ENCODE results near the gene CATSPERD. TPM values are rescaled to one million over a fixed set of nuclear protein-coding genes. Genes with fewer than 3 reads are reported as not detected.

Gene CATSPERD
- total RNA-seq, 1 donor from 2014 or later, result not detected

DNA sequence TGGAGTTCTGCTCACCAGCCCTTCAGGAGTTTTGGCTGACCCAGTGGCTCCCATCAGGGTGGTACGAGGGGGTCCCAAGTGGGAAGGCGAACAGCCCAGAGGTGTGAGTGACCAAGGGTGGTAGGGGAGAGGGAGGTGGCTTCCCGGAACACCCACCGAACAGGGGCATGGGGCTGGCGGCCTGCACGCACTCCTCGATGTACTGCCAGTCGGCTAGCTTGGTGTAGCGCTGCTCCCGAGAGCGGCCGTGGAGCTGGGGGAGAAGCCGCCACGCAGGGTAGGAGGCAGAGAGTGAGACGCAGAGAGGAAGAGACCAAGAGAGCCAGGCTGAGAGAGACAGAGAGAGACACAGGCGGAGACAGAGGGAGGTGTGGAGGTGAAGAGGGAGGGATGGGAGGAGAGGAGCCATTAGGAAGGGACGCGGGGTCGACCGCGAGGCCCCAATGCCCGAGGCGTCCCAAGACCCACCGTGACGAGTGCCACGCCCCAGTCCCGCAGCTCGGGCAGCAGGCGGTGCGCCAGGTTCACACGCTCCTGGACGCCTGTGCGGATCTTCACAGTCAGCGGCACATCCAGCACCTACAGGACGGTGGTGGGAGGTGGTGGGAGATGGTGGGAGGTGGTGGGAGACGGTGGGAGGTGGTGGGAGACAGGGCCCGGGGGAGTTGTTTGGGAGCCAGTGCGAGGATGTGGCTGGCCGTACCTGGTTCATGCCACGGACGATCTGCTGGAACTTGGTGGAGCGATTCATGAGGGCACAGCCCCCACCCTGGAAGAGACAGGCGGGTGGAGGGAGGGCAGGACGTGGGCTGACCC is 66.4 kb downstream of the CATSPERD start:
- no peak overlapping the region for H3K27ac Mint-ChIP-seq (ENCODE audit: unreplicated experiment)
- H3K9me3 Mint-ChIP-seq (ENCODE audit: unreplicated experiment), result peaks cover 11% of the 10 kb centered on the region
- no peak overlapping the region for H3K4me3 Mint-ChIP-seq (ENCODE audit: unreplicated experiment)
- no peak for DNase-seq
- no peak for TF ChIP-seq CTCF (IDR thresholded peaks at IDR 0.05; ENCODE audit: partially characterized antibody, unreplicated experiment)
- H3K4me1 Mint-ChIP-seq (ENCODE audit: low read depth, unreplicated experiment), result peaks cover 5% of the 10 kb centered on the region
- peaks cover 5% of the 10 kb centered on the region for H3K36me3 Mint-ChIP-seq (ENCODE audit: unreplicated experiment)
- peaks cover 12% of the 10 kb centered on the region for H3K27me3 Mint-ChIP-seq (ENCODE audit: unreplicated experiment)

- DNase-seq, result no peak
Observed at GRCh38 chr19:5787409-5788182, 67.2 kb downstream of the CATSPERD start.

GRCh38 chr19:5788422-5788821 is 68.0 kb downstream of the CATSPERD start:
- H3K4me3 Mint-ChIP-seq (ENCODE audit: unreplicated experiment), result no peak overlapping the region
- peaks cover 15% of the 10 kb centered on the region for H3K27me3 Mint-ChIP-seq (ENCODE audit: unreplicated experiment)
- no peak for DNase-seq
- no peak overlapping the region for H3K27ac Mint-ChIP-seq (ENCODE audit: unreplicated experiment)
- TF ChIP-seq CTCF (IDR thresholded peaks at IDR 0.05; ENCODE audit: partially characterized antibody, unreplicated experiment), result no peak
- peaks cover 5% of the 10 kb centered on the region for H3K4me1 Mint-ChIP-seq (ENCODE audit: low read depth, unreplicated experiment)
- H3K9me3 Mint-ChIP-seq (ENCODE audit: unreplicated experiment), result peaks cover 12% of the 10 kb centered on the region
- peaks cover 5% of the 10 kb centered on the region for H3K36me3 Mint-ChIP-seq (ENCODE audit: unreplicated experiment)

More at GRCh38 chr19:5787409-5788182, 67.2 kb downstream of the CATSPERD start:
- no peak overlapping the region for H3K27ac Mint-ChIP-seq (ENCODE audit: unreplicated experiment)
- H3K27me3 Mint-ChIP-seq (ENCODE audit: unreplicated experiment), result peaks cover 12% of the 10 kb centered on the region
- H3K9me3 Mint-ChIP-seq (ENCODE audit: unreplicated experiment), result peaks cover 12% of the 10 kb centered on the region
- H3K4me3 Mint-ChIP-seq (ENCODE audit: unreplicated experiment), result no peak overlapping the region
- H3K4me1 Mint-ChIP-seq (ENCODE audit: low read depth, unreplicated experiment), result peaks cover 5% of the 10 kb centered on the region
- no peak for TF ChIP-seq CTCF (IDR thresholded peaks at IDR 0.05; ENCODE audit: partially characterized antibody, unreplicated experiment)
- peaks cover 5% of the 10 kb centered on the region for H3K36me3 Mint-ChIP-seq (ENCODE audit: unreplicated experiment)

GRCh38 chr19:5789351-5789761 is 68.9 kb downstream of the CATSPERD start:
- H3K36me3 Mint-ChIP-seq (ENCODE audit: unreplicated experiment), result peaks cover 5% of the 10 kb centered on the region
- peaks cover 12% of the 10 kb centered on the region for H3K9me3 Mint-ChIP-seq (ENCODE audit: unreplicated experiment)
- H3K27me3 Mint-ChIP-seq (ENCODE audit: unreplicated experiment), result peaks cover 15% of the 10 kb centered on the region
- no peak overlapping the region for H3K4me3 Mint-ChIP-seq (ENCODE audit: unreplicated experiment)
- peaks cover 5% of the 10 kb centered on the region for H3K4me1 Mint-ChIP-seq (ENCODE audit: low read depth, unreplicated experiment)
- TF ChIP-seq CTCF (IDR thresholded peaks at IDR 0.05; ENCODE audit: partially characterized antibody, unreplicated experiment), result no peak
- DNase-seq, result no peak
- no peak overlapping the region for H3K27ac Mint-ChIP-seq (ENCODE audit: unreplicated experiment)
